ENCODE data around the gene MYH7.
"Not testable (repeated sequence)": the region's sequence is repeated elsewhere in the genome, so short reads cannot be mapped to it uniquely, and the experiment has no call there.

Gene MYH7

DNA sequence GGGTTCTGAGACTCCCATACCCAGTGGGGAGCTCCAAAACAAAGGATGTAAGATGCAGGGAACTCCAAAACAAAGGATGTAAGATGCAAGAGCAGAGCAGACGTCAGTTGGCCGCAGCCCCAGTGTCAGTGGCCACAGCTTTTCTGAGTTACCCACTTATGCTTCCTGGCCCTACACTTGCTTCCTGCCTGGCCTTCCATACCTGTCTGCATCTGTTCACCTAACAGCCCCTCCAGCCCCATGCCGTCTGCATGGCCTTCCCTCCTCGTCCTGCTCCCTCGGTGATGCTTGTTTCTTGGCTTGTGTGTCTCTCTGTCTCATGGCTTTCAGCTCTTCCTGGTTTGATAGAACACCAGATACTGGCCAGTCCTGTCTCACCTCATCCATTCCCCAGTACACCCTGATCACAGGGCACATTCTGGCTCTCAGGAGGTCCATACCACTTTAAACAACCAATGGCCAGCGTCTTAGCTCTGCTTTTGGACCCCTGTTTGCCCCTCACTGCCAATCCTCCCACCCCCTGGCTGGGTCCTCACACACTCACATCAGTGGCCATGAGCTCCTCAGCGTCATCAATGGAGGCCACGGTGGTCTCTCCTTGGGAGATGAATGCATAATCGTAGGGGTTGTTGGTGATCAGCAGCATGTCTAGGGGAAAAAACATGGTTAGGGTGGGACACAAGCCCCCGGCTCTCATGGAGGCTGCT is 5.3 kb downstream of the MYH7 start:
- no peak for DNase-seq

DNA sequence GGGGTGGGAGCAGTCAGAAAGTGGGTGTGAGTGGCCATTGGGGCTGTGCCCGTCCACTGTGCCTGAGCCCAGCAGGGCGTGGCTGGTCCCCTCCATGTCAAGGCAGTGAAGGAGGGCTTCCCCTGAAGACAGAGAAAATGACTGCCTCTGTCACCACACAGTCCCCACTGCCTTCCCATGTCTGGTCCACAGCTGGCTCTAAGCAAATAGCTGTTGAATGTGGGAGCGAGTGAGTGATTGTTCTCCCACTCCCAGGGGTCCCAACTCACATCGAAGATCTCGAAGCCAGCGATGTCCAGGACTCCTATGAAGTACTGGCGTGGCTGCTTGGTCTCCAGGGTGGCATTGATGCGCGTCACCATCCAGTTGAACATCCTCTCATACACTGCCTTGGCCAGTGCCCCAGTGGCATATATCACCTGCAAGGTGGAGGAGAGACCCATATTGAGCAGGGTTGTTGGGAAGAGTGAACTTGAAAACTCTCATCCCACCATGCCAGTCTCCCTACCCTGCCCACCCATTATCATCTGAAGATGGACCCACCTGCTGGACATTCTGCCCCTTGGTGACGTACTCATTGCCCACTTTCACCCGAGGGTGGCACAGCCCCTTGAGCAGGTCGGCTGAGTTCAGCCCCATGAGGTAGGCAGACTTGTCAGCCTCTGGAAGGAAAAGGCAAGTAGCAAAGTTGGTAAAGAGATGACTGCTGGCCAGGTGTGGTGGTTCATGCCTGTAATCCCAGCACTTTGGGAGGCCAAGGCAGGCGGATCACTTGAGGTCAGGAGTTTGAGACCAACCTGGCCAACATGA is 6.6 kb downstream of the MYH7 start:
- DNase-seq = no peak

DNA sequence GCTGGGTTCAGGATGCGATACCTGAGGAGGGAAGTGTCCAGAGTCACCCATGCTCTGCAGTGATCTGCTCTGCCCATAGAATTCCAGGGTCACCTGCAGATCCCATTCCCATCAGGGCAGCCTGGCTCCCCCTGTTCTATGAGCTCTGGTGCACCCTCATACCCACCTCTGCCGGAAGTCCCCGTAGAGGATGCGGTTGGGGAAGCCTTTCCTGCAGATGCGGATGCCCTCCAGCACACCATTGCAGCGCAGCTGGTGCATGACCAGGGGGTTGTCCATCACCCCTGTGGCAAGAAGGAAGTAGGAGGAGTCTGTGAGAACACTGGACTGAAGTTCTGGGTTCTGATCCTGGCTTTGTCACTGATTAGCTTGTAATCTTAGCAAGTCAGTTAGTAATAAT is 9.7 kb downstream of the MYH7 start:
- DNase-seq = not testable (repeated sequence)

DNA sequence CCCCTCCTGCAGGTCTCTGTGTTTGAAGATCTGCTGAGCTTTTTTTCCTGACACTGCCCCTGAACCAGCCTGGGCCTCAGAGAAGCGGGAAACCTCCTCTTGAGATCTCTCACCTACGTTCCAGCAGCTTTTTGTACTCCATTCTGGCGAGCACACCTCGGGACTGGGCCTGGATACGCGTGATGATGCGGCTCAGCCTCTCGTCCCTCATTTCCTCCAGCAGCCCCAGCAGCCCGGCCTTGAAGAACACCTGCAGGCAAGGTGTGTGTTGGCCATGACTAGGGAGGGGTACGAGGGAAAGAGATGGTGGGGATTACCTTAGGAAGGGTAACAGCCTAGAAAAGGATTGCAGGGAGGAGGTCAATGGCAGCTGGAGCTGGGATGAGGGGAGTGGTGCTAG is 10.3 kb downstream of the MYH7 start:
- no peak for DNase-seq

DNA sequence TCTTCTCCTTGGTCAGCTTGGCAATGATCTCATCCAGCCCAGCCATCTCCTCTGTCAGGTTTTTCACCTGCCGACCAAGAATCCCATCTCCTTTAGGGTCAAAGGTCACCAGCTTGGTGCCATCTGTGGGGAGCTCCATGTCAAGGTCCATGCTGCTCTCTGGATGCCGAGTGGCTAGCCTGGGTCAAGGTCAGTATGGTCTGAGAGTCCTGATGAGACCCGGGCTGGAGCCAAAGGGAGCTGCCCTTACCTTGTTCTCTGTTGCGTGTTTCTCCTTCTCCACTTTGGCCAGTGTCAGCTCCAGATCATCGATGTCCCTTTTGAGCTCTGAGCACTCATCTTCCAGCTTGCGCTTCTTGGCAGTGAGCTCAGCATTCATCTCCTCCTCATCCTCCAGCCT is 11.8 kb downstream of the MYH7 start:
- no peak for DNase-seq

DNA sequence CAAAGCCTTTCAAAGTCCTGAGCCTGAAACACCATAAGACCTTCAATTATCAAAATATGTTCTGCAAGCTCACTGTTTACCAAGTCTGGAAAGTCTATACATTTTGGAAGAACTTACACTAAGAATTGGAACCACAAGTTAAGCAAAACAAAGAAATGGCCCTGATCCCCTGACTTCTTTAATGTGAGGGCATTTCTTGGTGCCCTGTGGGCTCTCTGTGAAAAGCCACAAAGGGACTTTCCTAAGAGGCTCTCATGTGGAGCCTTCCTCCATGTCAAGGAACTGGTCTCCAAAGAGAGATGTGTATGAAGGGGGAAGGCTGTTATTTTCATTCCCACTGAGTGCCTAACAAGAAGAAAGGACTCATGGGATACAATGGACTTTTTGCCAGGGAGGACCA is 13.9 kb downstream of the MYH7 start:
- no peak for DNase-seq

DNA sequence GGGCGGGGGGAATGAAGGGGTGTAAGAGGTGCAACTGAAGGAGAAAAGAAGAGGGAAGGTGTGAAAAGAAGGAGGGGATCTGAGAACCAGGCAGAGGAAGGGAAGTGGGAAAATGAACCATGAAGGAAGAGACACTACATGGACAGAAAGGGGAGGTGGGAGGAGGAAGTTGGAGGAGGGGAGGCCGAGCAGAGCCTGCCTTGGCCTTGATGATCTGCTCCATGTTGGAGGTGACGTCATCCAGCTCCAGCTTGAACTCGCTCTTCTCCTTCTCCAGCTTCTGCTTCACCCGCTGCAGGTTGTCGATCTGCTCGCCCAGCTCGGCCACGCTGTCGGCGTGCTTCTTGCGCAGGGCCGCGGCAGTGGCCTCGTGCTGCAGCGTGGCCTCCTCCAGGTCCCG is 15.8 kb downstream of the MYH7 start:
- not testable (repeated sequence) for DNase-seq

DNA sequence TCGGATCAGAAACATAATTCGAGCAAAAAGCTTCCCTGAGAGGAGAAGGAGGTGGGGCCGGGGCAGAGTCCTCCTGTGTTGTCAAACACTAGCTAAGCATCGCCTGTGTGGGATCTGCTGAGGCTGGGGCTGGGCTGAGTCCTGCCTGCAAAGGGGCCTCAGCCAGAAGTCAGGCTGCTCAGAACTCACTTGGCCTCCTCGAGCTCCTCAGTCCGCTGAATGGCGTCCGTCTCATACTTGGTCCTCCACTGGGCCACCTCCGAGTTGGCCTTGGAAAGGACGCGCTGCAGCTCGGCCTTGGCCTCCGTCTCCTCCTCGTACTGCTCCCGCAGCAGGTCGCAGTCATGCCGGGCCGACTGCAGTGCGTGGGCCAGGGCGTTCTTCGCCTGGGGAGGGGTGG is 17.4 kb downstream of the MYH7 start:
- no peak for DNase-seq

DNA sequence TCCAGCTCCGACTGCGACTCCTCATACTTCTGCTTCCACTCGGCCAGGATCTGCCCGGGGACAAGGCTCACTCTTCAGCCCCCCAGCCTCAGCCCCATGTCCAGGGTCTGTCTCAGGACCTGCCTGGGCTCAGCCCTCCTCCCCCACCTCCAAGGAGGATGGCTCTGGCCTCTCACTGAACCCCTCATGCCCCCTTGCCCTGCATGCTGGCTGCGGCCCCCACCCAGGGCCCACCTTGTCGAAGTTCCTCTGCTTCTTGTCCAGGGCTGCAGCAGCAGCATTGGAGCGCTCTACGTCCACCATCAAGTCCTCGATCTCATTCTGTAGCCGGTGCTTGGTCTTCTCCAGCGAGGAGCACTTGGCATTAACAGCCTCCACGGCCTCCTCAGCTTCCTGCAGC is 18.2 kb downstream of the MYH7 start:
- DNase-seq = not testable (repeated sequence)

DNA sequence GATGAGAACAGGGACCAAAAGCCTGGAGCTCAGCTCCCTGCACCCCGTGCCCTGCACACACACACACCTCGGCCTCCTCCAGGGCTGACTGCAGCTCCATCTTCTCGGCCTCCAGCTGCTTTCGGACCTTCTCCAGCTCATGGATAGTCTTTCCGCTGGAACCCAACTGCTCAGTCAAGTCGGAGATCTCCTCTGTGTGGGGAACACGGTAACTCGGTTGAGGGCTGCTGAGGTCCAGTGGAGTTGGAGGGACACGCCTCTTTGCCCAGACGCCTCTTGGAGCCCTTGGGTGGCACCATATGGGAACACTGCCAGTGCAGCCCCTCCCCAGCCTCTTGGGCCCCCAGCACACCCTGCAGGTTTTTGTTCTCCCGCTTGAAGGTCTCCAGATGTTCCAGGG is 18.7 kb downstream of the MYH7 start:
- no peak for DNase-seq

DNA sequence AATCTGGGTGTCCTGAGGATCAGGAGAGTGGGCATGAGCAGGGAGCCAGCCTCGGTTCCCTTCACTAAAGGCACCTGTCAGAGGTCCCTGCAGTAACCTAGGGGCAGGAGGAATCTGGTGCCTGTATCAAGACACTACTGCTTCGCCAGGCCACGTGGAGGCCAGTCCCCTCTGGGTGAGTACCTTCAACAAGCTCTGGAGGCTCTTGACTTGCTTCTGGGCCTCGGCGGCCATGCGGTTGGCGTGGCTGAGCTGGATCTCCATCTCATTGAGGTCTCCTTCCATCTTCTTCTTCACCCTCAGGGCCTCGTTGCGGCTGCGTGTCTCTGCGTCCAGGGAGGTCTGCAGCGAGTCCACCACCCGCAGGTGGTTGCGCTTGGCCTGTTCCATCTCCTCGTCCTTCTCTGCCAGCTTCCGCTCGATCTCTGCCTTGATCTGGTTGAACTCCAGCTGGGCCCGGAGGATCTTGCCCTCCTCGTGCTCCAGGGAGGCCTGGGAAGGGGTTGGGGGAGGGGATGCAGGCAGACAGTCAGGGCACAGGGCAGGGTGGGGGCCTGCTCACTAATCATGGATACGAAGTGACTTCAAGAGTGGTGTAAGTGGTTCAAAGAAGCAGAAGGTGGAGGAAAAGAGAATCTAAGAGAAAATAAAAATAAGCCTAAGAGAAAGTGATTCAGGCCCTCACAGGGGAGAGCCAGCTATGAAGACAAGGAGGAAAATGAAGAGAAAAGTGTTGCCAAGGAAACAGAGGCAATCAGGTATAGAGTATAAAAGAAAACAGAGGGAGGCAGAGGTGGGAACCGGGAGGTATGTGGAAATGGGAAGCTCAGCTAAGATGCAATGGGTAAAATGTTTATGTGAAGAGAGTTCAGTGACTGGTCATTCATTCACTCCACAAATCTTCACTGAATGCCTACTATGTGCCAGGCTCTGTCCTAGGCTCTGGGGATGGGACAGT is 19.4 kb downstream of the MYH7 start:
- DNase-seq = no peak

DNA sequence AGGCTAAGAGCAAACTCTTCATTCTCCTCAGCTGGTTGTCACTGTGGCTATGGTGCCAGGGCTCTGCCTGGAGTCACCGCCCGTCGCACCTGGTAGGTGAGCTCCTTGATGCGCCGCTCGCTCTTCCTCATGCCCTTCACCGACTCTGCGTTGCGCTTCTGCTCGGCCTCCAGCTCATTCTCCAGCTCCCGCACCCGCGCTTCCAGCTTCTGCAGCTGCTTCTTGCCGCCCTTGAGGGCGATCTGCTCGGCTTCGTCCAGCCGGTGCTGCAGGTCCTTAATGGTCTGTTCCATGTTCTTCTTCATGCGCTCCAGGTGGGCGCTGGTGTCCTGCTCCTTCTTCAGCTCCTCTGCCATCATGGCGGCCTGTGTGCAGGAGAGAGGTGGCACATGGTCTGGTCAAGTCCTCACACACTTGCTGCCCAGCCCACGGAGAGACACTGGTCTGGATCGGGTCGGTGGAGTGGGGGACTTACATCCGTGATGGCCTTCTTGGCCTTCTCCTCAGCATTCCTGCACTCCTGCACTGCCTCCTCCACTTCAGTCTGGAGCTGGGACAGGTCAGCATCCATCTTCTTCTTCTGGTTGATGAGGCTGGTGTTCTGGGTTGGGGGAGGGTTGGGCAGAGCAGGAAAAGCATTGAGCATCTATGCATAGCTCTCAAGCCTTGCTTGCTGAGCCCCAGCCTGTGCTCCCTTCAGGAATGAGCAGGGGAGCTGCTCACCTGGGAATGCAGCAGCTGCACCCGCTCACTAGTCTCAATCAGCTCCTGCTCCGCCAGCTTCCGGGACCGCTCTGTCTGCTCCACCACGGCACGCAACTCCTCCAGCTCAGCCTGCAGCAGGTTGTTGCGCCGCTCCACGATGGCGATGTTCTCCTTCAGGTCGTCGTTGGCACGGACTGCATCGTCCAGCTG is 20.3 kb downstream of the MYH7 start:
- no peak for DNase-seq

DNA sequence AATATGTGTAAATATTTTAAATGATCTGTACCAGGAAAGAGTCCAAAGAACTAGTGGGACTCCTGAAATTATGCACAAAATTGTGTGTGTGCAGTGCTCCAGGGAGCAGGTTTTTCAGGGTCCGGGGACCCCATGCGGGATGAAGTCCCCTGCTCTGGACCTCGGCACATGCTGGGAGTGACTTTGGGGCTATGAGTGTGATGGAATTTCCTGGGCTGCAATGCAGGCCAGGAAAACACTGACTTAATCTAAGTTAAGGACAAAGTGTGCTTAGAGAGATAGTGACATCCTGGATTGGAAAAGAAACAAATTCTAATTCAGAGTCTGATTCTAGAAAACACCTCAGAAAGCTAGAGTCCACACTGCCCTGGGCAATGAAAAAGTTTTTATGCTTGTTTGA is 21.2 kb downstream of the MYH7 start:
- no peak for DNase-seq

DNA sequence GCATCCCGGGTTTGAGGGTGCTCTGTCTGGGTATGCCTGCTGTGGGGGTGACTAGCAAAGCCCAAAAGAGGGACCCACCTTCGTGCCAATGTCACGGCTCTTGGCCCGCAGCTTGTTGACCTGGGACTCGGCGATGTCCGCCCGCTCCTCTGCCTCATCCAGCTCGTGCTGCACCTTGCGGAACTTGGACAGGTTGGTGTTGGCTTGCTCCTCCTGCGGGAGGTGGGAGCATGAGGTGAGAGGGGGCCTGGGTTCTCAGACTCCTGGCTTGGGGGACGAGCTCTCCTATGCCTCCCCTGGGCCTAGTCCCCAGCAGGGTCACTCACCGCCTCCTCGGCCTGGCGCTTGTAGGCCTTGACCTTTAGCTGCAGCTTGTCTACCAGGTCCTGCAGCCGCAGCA is 21.8 kb downstream of the MYH7 start:
- DNase-seq = no peak

DNA sequence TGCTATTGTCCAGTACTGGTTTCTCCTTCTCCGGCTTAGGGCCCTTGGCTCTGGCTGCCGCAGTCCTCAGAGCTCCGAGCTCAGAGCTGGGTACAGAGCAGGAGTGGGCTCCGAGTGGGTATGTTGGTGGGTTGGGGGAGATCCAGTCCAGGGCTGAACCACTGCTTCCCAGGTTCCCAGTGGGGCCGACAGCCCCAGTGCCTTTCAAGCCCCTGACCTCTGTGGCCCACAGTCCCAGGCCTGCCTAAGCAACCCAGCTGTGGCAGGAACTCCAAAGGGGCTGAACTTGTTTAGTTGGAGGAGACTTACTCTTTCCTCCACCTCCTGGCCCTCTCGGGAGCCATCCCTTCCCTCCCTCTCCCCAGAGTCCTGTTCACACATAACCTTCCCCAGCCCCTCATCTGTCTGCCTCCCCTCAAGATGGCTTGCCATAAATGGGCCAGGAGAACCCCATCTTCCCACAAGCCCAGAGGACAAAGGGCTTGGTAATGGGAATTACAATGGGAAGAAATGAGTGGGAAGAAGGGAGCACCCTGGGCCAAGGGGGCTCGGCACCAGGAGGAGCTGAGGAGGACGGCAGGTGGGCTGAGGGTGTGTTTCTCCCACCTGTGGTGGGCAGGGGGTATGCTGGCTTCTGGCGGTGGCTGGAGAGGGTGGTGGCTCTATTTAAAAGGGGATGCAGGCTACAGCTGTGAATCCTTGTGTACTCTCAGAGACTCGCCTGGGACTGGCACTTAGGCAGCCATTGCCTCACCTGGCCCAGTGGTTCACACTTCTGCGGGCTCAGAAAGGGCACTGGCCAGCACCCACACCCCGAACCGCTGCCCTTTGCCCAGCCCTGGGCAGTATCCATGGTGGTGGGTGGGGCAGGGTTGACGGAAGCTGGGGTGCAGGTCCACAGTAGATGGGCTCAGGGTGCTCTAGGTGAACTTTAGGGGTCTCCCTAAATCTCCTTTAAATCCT is 23.6 kb downstream of the MYH7 start:
- no peak for DNase-seq

DNA sequence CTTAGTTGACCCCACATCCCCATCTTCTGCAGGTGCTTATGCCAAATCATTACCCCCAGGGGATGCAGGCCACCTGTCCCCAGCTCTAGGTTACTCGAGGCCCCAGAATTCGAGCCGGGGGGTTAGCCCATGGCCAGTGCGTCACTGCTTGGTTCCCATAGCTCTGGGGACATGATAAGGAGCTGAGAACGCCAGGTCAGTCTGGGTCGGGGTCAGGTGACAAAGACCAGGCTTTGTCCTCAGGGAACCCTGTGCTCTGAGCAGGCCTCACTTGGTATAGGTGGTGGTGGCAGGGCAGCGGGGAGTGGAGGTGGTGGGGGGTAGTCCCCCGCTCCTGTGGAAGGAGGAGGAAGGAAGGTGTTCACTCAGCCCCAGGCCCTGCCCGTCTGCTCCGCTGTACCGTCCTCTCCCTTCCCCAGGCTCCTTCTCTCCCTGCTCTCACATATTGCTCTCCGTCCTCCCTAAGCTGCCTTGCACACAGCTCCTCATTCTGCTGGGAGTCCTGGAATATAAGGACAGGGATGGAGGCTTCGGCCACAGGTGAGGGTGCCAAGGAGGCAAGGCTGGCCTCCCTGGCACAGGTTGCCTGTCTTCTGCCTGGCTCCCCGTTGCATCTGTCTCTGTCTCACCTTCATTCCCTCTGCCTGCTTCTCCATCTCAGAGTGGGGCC is 25.4 kb downstream of the MYH7 start:
- DNase-seq = no peak

DNA sequence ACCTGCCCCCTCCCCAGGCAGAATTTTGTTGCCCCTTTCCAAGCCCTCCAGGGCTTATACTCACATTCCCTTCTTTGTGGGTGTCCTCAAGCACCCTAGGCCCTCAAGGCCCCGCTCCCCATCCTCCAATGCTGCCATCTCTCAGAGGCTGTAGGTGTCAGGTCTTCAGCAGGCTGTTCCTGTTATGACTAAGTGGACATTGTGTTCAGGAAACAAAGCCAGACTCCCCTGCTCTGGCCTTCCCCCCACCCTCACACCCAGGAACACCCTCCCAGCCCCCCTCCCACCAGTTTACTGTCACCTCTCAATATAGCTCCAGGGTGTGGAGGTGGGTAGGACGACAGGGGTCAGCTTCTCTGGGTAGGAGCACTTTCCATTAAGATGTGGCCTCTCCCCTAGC is 26.0 kb downstream of the MYH7 start:
- DNase-seq = no peak

DNA sequence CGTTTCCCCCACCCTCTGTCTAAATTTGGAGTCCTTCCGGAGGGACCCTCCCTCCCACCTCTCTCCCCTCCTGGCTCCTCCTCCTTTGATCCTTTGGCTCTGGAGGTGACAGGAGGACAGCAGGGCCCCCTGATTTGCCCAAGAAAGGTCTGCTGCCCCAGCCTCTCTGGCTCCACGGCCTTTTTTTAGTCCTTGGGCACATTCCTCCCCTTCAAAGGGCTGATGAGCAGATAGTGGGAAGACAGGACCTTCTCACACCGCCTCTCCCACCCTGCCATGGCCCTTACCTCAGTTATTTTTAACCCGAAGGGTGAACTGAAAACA is 27.2 kb downstream of the MYH7 start:
- DNase-seq = no peak

DNA sequence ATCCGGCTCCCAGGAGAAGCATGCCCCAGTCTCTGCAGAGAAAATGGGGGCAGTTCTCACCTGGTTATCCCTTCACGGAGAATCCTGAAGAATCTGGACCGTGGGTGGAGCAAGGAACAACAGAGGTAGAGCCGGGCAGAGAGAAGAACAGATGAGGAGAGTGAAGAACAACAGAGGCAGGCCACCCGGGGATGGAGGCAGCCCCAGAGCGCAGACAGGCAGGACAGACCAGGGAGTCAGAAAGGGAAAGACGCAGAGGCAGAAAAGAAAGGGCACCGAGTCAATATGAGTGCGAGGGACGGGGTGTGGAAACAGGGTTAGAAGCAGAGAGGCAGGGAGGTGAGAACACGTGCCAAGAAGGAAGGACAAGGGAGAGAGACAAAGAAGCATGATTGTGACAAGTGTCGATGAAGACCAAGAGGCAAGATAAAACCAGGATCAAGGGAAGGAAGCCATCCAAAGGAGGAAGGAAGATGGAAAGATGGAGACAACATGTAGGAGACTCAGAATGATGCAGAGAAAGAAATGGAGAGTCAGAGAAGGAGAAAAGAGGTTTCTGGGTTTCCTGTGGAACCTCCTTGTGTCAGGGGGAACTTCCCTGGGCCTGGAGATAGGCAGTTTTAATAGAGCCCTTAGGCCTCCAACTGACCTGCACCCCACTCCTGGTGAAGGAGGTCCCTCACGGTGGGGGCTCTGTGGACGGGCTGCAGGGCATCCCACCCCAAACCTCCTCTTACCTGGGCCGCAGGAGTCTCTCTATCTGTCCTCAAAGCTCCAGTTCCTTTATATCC is 27.7 kb downstream of the MYH7 start, which contains the start of gene MYH6:
Gene MYH6 (minus strand): TSS at position 758 of the 791 bp plus-strand sequence. CDS start 1,050 bp downstream, outside the sequence.
- no peak for DNase-seq
